ENCODE data around the gene GSDME. TPM values are rescaled to one million over a fixed set of nuclear protein-coding genes. Genes with fewer than 3 reads are reported as not detected.

GSDME gene
- total and polyA plus RNA-seq, 4 donors: 3.2 to 4.0 (median 3.7) TPM

DNA sequence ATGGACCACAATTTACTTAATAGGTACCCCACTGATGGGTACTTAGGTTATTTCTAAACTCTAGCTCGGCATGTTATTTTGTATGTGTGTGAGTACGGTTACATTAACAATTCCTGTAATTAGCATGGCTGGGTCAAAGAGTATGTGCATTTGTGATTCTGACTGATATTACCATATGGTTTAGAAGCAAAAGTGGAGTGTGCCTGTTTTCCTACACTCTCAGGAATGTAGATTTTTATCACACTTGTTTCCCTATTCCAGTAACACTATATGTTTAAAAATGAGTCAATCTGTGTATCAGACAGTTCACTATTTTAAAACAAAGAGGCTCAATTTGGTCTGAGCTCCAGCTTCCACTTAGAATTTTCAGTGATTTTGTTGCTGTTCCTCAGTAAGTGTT lies 44.6 kb upstream of the GSDME start:
- Histone ChIP-seq H3K4me3 (ENCODE audit: low read depth in 1 of 3, low read length in 3 of 3) (no peak overlapping the region), H3K4me1 (ENCODE audit: control insufficient read depth in 4 of 4, insufficient read depth in 4 of 4, low read length in 3 of 4) (no peaks in the 10 kb centered on the region), H3K9ac (ENCODE audit: low read depth in 1 of 2, low read length in 2 of 2) (no peak overlapping the region), H3K27ac (ENCODE audit: low read depth in 1 of 2, low read length in 2 of 2) (no peak overlapping the region), H3K36me3 (ENCODE audit: control insufficient read depth in 4 of 4, insufficient read depth in 3 of 4, low read depth in 1 of 4, low read length in 3 of 4) (no peaks in the 10 kb centered on the region), H3K9me3 (ENCODE audit: control insufficient read depth in 4 of 4, low read length in 3 of 4) (no peaks in the 10 kb centered on the region), H3K27me3 (ENCODE audit: control insufficient read depth in 4 of 4, insufficient read depth in 4 of 4, low read length in 3 of 4) (no peaks in the 10 kb centered on the region)
- DNase-seq (ENCODE audit: low spot score): no peak
- TF ChIP-seq HNF4A (conservative IDR thresholded peaks at IDR 0.05): no peak
- TF ChIP-seq, protein P1, sequence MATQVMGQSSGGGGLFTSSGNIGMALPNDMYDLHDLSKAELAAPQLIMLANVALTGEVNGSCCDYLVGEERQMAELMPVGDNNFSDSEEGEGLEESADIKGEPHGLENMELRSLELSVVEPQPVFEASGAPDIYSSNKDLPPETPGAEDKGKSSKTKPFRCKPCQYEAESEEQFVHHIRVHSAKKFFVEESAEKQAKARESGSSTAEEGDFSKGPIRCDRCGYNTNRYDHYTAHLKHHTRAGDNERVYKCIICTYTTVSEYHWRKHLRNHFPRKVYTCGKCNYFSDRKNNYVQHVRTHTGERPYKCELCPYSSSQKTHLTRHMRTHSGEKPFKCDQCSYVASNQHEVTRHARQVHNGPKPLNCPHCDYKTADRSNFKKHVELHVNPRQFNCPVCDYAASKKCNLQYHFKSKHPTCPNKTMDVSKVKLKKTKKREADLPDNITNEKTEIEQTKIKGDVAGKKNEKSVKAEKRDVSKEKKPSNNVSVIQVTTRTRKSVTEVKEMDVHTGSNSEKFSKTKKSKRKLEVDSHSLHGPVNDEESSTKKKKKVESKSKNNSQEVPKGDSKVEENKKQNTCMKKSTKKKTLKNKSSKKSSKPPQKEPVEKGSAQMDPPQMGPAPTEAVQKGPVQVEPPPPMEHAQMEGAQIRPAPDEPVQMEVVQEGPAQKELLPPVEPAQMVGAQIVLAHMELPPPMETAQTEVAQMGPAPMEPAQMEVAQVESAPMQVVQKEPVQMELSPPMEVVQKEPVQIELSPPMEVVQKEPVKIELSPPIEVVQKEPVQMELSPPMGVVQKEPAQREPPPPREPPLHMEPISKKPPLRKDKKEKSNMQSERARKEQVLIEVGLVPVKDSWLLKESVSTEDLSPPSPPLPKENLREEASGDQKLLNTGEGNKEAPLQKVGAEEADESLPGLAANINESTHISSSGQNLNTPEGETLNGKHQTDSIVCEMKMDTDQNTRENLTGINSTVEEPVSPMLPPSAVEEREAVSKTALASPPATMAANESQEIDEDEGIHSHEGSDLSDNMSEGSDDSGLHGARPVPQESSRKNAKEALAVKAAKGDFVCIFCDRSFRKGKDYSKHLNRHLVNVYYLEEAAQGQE (IDR thresholded peaks at IDR 0.05): no peak
- TF ChIP-seq, protein P2, sequence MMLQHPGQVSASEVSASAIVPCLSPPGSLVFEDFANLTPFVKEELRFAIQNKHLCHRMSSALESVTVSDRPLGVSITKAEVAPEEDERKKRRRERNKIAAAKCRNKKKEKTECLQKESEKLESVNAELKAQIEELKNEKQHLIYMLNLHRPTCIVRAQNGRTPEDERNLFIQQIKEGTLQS (IDR thresholded peaks at IDR 0.05): no peak
- TF ChIP-seq, protein P3, sequence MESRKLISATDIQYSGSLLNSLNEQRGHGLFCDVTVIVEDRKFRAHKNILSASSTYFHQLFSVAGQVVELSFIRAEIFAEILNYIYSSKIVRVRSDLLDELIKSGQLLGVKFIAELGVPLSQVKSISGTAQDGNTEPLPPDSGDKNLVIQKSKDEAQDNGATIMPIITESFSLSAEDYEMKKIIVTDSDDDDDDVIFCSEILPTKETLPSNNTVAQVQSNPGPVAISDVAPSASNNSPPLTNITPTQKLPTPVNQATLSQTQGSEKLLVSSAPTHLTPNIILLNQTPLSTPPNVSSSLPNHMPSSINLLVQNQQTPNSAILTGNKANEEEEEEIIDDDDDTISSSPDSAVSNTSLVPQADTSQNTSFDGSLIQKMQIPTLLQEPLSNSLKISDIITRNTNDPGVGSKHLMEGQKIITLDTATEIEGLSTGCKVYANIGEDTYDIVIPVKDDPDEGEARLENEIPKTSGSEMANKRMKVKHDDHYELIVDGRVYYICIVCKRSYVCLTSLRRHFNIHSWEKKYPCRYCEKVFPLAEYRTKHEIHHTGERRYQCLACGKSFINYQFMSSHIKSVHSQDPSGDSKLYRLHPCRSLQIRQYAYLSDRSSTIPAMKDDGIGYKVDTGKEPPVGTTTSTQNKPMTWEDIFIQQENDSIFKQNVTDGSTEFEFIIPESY (IDR thresholded peaks at IDR 0.05): no peak
- no peak for TF ChIP-seq RAD21 (IDR thresholded peaks at IDR 0.05)
- no peak for TF ChIP-seq FOXA2 (IDR thresholded peaks at IDR 0.05)
- TF ChIP-seq, protein P4, sequence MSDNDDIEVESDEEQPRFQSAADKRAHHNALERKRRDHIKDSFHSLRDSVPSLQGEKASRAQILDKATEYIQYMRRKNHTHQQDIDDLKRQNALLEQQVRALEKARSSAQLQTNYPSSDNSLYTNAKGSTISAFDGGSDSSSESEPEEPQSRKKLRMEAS (IDR thresholded peaks at IDR 0.05): no peak
- TF ChIP-seq RXRA (IDR thresholded peaks at IDR 0.05): no peak
- TF ChIP-seq NR2F2 (IDR thresholded peaks at IDR 0.05): no peak
- no peak for TF ChIP-seq SP1 (IDR thresholded peaks at IDR 0.05)
- TF ChIP-seq JUND (IDR thresholded peaks at IDR 0.05): no peak
- TF ChIP-seq, protein P5, sequence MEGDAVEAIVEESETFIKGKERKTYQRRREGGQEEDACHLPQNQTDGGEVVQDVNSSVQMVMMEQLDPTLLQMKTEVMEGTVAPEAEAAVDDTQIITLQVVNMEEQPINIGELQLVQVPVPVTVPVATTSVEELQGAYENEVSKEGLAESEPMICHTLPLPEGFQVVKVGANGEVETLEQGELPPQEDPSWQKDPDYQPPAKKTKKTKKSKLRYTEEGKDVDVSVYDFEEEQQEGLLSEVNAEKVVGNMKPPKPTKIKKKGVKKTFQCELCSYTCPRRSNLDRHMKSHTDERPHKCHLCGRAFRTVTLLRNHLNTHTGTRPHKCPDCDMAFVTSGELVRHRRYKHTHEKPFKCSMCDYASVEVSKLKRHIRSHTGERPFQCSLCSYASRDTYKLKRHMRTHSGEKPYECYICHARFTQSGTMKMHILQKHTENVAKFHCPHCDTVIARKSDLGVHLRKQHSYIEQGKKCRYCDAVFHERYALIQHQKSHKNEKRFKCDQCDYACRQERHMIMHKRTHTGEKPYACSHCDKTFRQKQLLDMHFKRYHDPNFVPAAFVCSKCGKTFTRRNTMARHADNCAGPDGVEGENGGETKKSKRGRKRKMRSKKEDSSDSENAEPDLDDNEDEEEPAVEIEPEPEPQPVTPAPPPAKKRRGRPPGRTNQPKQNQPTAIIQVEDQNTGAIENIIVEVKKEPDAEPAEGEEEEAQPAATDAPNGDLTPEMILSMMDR (IDR thresholded peaks at IDR 0.05; ENCODE audit: low read depth, low read length, missing input control): no peak
- TF ChIP-seq FOXA1 (IDR thresholded peaks at IDR 0.05): no peak
- WGBS: 99% methylated on average over 2 of the region's 2 CpGs

DNA sequence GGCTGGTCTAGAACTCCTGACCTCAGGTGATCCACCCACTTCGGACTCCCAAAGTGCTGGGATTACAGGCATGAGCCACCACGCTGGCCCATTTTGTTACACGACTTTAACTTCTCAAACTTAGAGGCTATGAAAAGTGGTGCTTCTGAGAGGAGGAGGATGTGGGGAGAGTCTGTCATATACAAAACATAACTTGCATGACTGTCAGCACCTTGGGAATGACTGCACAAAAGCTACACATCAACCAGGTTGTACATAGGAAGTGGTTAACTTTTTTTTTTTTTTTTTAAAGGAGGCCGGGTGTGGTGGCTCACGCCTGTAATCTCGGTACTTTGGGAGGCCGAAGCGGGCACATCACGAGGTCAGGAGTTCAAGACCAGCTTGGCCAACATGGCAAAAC lies 43.4 kb upstream of the GSDME start:
- H3K36me3 ChIP-seq (ENCODE audit: control insufficient read depth in 4 of 4, insufficient read depth in 3 of 4, low read depth in 1 of 4, low read length in 3 of 4): no peaks in the 10 kb centered on the region
- no peaks in the 10 kb centered on the region for H3K4me1 ChIP-seq (ENCODE audit: control insufficient read depth in 4 of 4, insufficient read depth in 4 of 4, low read length in 3 of 4)
- no peak overlapping the region for H3K9ac ChIP-seq (ENCODE audit: low read depth in 1 of 2, low read length in 2 of 2)
- no peaks in the 10 kb centered on the region for H3K9me3 ChIP-seq (ENCODE audit: control insufficient read depth in 4 of 4, low read length in 3 of 4)
- no peaks in the 10 kb centered on the region for H3K27me3 ChIP-seq (ENCODE audit: control insufficient read depth in 4 of 4, insufficient read depth in 4 of 4, low read length in 3 of 4)
- TF ChIP-seq NR2F2 (IDR thresholded peaks at IDR 0.05) (no peak), HNF4A (conservative IDR thresholded peaks at IDR 0.05) (no peak), SP1 (IDR thresholded peaks at IDR 0.05) (no peak), HNF4G (IDR thresholded peaks at IDR 0.05) (no peak), EGR1 (IDR thresholded peaks at IDR 0.05; ENCODE audit: low read depth in 2 of 2) (no peak), FOXA2 (IDR thresholded peaks at IDR 0.05) (no peak)
- TF ChIP-seq, protein P3 (IDR thresholded peaks at IDR 0.05): no peak
- no peak for DNase-seq (ENCODE audit: low spot score)
- 94% methylated on average over 9 of the region's 9 CpGs for WGBS
- H3K4me3 ChIP-seq (ENCODE audit: low read depth in 1 of 3, low read length in 3 of 3): no peak overlapping the region
- no peak overlapping the region for H3K27ac ChIP-seq (ENCODE audit: low read depth in 1 of 2, low read length in 2 of 2)

Measured in liver (tissue), 9 donors.